Heart left ventricle (tissue), 13 donors: ENCODE measurements around the gene RNU2-1.

Experiments used
- POLR2A ChIP-seq, 2 donors: fragments of 450-650 bp; IDR thresholded peaks; one replicate each; pipeline ENCODE4 v1.6.1; 2017; ENCODE audit warnings: antibody characterized with exemption in 2 of 2, mild to moderate bottlenecking in 2 of 2, moderate library complexity in 2 of 2
- TF ChIP-seq, protein P1 (sequence below), 12 donors: fragments of 200-600 bp; sonication (generic) in 4 of 12; IDR thresholded peaks; one replicate each; pipeline versions ENCODE4 v1.5.0 to v1.8.0; 2018 to 2022; ENCODE audit warnings: antibody characterized with exemption in 12 of 12, mild to moderate bottlenecking in 5 of 12
- donor health status: ischemic (EF 13 %, LVEDD 7.1; RV severe dilation, severe dysfunction).
- donor health status: DM: no; HTN: yes; CAD: no.
- donor health status: DM: no; HTN: no; CAD: no.
- donor health status: ischemic (EF 25% LVEDD 6.9; RV normal size, moderate dysfunction).
- donor health status: ischemic (EF 25% LVEDD 5.7; RV mildly dilated, moderate dysfunction).
- donor health status: ischemic (EF 35%, LVEDD 5.7; RV mildly dilated, moderate dysfunction).
- donor health status: nonischemic (EF 11% LVEDD 7.7; RV severe dilation, severe dysfunction).
- donor health status: DM: yes; HTN: yes; CAD: no.
- donor health status: PGD.
- donor health status: ischemic (EF 29% LVEDD 5.4; RV normal size, mild dysfunction).
- donor health status: nonischemic (EF 23%, LVEDD 6.1; RV moderate dilation, normal function).

DNA sequence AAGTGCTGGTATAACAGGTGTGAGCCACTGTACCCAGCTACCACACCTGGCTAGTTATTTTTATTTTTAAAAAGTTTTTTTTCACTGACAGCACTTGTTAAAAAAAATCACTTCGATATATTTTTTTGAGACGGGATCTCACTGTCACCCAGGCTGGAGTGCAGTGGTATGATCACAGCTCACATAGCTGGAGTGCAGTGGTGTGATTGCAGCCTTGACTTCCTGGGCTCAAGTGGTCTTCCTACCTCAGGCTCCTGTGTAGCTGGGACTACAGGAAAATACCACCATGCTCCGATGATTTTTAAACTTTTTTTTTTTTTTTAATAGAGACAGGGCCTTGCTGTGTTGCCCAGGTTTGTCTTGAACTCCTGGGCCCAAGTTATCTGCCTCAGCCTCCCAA is 49.9 kb downstream of the RNU2-1 start:
- TF ChIP-seq, protein P1, sequence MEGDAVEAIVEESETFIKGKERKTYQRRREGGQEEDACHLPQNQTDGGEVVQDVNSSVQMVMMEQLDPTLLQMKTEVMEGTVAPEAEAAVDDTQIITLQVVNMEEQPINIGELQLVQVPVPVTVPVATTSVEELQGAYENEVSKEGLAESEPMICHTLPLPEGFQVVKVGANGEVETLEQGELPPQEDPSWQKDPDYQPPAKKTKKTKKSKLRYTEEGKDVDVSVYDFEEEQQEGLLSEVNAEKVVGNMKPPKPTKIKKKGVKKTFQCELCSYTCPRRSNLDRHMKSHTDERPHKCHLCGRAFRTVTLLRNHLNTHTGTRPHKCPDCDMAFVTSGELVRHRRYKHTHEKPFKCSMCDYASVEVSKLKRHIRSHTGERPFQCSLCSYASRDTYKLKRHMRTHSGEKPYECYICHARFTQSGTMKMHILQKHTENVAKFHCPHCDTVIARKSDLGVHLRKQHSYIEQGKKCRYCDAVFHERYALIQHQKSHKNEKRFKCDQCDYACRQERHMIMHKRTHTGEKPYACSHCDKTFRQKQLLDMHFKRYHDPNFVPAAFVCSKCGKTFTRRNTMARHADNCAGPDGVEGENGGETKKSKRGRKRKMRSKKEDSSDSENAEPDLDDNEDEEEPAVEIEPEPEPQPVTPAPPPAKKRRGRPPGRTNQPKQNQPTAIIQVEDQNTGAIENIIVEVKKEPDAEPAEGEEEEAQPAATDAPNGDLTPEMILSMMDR (IDR thresholded peaks at IDR 0.05): no peak
- no peak for TF ChIP-seq POLR2A (IDR thresholded peaks at IDR 0.05)
